ENCODE measurements around the gene CRIP2.

GRCh38 chr14:105442834-105443233 is 31.8 kb upstream of the CRIP2 start:
- TF ChIP-seq CTCF (IDR thresholded peaks at IDR 0.05) (no peak), POLR2A (IDR thresholded peaks at IDR 0.05) (no peak)
